Ishikawa (cell line): ENCODE results near the gene CFAP43.

ENCODE experiments used
- RAD21 ChIP-seq: IDR thresholded peaks from 2 replicates; pipeline ENCODE4 v1.6.1; 2012; ENCODE audit warnings: low read depth
- TCF12 ChIP-seq: IDR thresholded peaks from 2 replicates; pipeline ENCODE4 v1.6.1; 2012; ENCODE audit warnings: low read depth

GRCh38 chr10:104127411-104127810, 104.8 kb downstream of the CFAP43 start:
- TF ChIP-seq RAD21 = peak; percentile 42; the same call in 1 of the 2 replicates
- TF ChIP-seq TCF12 = no peak
